Activated CD4-positive, alpha-beta T cell treated with anti-CD3 and anti-CD28 coated beads for 36 hours (primary cell): ENCODE measurements around the gene WDR93. TPM values are rescaled to one million over a fixed set of nuclear protein-coding genes. Genes with fewer than 3 reads are reported as not detected.

Source experiments
- ATAC-seq: fragments of 200-7000 bp; cut with Tn5 transposase; one replicate; pipeline ENCODE4 v1.10.0; 2021; ENCODE audit warnings: mild to moderate bottlenecking, moderate library complexity
- CTCF ChIA-PET: fragments of 350-600 bp; sonication (Branson Sonifier 250); formaldehyde crosslinking; loops from one replicate; lab custom pipeline; 2021; ENCODE audit warnings: antibody characterized with exemption; lab: Charles Lee
- POLR2A ChIA-PET: fragments of 350-600 bp; sonication (Branson Sonifier 250); formaldehyde crosslinking; loops from one replicate; lab custom pipeline; 2021; ENCODE audit warnings: antibody characterized with exemption, inconsistent platforms; lab: Charles Lee
- DNase-seq: peaks from one replicate; pipeline ENCODE4 v3.0.0-alpha.2; 2020
- H3K27ac Mint-ChIP-seq: one replicate; pipeline ENCODE4 v1.8.0; 2021; ENCODE audit warnings: mixed read lengths
- H3K27me3 Mint-ChIP-seq: one replicate; pipeline ENCODE4 v1.8.0; 2021; ENCODE audit warnings: mixed read lengths
- H3K36me3 Mint-ChIP-seq: one replicate; pipeline ENCODE4 v1.8.0; 2021; ENCODE audit warnings: low read depth, mixed read lengths
- H3K4me1 Mint-ChIP-seq: one replicate; pipeline ENCODE4 v1.8.0; 2021; ENCODE audit warnings: mixed read lengths
- H3K4me3 Mint-ChIP-seq: one replicate; pipeline ENCODE4 v1.8.0; 2021; ENCODE audit warnings: mild to moderate bottlenecking, moderate library complexity, mixed read lengths
- H3K9me3 Mint-ChIP-seq: one replicate; pipeline ENCODE4 v1.8.0; 2021; ENCODE audit warnings: low read depth, mixed read lengths
- intact Hi-C, 2 experiments: fragments of 100-400 bp; cut with DNase I in 1 of 2; cut with micrococcal nuclease in 1 of 2; formaldehyde crosslinking; loops; one replicate each; pipeline versions ENCODE4 v1.14.2 to v1.15.1; 2022 to 2024; cut with DNase I, micrococcal nuclease
- total RNA-seq, 2 experiments: library from RNA; stranded (reverse); gene quantifications; one replicate each; pipeline ENCODE4 v1.2.3, GENCODE V29; 2021

WDR93 gene
- total RNA-seq, 2 experiments from 2014 or later: not detected

DNA sequence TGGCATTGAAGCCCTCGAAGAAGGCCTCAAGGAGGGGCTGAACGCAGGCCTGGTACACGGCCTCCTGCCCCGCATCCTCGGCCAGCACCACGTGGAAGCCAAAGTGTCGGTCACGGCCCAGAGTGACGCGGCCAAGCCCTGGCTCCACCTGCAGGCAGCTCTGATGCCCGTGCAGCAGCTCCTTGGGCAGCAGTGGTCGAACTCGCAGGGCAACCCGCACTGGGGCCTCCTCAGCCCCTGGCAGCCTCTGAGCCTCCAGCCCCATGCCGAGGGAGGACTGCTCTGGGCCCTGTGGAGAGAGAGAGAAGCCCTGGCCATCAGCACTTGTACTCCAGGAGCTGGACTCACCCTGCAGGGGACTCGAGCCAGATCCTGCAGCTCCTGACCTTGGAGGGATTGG, 37.9 kb upstream of the WDR93 start:
- intact Hi-C loops: no loop called here
- ChIA-PET CTCF (no interaction called here), POLR2A (no interaction called here)
- Mint-ChIP-seq H3K4me3 (no peak overlapping the region), H3K27ac (no peak overlapping the region), H3K27me3 (peaks cover 20% of the 10 kb centered on the region), H3K4me1 (peaks cover 11% of the 10 kb centered on the region), H3K9me3 (no peaks in the 10 kb centered on the region), H3K36me3 (no peaks in the 10 kb centered on the region)
- DNase-seq (no peak), ATAC-seq (no peak)

DNA sequence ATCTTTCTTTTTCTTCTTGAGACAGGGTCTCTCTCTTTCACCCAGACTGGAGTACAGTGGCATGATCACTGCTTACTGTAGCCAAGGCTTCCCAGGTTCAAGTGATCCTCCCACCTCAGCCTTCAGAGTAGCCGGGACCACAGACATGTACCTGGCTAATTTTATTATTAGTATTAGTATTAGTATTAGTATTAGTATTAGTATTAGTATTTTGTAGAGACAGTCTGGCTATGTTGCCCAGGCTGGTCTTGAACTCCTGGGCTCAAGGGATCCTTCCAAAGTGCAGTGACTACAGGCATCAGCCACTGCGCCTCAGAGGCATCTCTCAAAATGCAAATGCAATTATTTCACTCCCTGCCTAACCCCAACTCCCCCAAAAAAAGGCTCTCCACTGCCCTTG, 37.0 kb upstream of the WDR93 start:
- POLR2A ChIA-PET: no interaction called here

DNA sequence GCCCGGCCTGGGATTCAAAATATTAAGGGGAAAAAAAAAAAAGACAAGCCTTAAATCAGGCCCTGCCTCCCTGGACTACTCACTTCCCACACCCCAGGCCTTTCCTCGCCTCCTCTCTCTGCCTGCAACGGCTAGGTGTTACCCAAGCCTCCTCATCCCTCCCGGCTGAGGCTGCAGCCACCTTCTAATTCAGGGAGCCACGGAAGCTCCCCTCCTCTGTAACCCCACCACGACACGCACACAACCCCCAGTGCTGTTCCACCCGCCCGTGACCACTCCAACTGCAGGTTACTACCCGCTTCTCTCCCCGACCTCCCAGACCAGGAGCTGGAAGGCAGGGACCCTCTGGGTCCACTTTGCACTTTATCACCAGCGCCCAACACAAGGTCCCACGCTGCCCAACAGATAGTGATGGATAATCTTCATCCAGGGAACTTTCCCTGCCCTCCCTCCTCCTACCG, 36.3 kb upstream of the WDR93 start:
- Mint-ChIP-seq H3K4me1 (peaks cover 11% of the 10 kb centered on the region), H3K9me3 (no peaks in the 10 kb centered on the region), H3K36me3 (peaks cover 2% of the 10 kb centered on the region), H3K27me3 (peaks cover 25% of the 10 kb centered on the region), H3K4me3 (peak overlapping the region; percentile 73), H3K27ac (no peak overlapping the region)
- ChIA-PET CTCF (interaction anchor here (0.5 kb wide), 1 partner anchor 567 kb away, joined by 3 read pairs; no protein-coding TSS in a partner anchor), POLR2A (no interaction called here)
- no peak for ATAC-seq
- no peak for DNase-seq
- intact Hi-C loops: no loop called here

More for the DNA sequence above, 37.0 kb upstream of the WDR93 start:
- no peak for DNase-seq
- Mint-ChIP-seq H3K9me3 (no peaks in the 10 kb centered on the region), H3K36me3 (no peaks in the 10 kb centered on the region), H3K4me3 (no peak overlapping the region), H3K27me3 (peaks cover 20% of the 10 kb centered on the region), H3K27ac (no peak overlapping the region), H3K4me1 (peaks cover 11% of the 10 kb centered on the region)
- intact Hi-C loops: no loop called here
- CTCF ChIA-PET: interaction anchor here (0.8 kb wide), 1 partner anchor 29 kb away, joined by 4 read pairs; no protein-coding TSS in a partner anchor
- no peak for ATAC-seq

DNA sequence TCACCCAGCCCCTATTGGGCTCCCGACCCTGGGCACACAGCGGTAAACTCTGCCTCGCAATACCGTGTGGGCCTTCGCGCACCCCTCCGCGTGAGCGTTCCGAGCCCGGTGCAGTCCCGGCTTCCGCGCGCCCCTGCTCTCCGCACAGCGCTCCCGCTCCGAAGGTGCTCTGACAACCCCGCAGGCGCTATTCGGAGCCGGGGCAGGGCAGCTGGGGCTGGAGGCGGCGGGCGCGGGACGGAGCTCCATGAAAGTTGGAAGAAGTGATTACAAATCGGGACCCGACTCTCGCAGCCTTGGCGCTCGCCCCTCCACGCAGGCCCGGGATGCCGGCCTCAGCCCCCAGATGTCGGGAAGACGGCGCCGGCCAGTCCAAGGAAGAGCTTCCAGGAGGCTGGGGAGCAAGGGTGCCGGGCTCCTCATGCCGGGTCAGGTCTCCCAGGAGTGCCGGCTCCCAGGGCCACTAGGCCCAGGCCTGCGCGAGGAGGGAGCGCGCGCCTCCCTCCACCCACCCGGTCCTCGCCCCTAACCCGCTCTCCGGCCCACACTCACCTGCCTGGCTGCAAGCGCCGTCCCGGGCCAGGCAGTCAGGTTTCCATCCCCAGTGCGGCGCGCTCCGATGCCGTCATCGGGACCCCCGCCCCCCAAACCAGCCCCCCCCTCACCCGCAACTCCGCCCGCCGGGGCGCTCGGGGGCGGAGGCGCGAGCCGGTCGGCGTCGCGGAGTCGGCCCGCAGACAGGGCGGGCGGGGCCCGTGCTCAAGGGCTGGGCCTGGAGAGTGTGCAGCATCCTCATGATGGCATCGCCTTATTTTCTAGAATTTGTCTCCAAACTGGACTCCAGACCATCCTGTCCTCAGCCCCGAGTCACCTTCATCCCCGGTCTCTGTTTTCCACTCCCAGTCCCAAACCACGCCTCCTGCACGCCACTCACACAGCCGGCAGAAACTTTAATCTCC, 35.5 kb upstream of the WDR93 start, which contains the start of gene KIF7:
TSS of gene KIF7 (minus strand) at position 621 of the 959 bp plus-strand sequence. CDS start 2,537 bp downstream, outside the sequence.
- ATAC-seq (peak; percentile 75), DNase-seq (peak; percentile 58)
- POLR2A ChIA-PET: no interaction called here
- intact Hi-C loops: no loop called here
- H3K4me3 Mint-ChIP-seq: peak within 1 kb of the TSS; percentile 73
- H3K9me3 Mint-ChIP-seq: no peaks in the 10 kb centered on the region
- H3K36me3 Mint-ChIP-seq: peaks cover 2% of the 10 kb centered on the region
- no peak within 1 kb of the TSS for H3K27ac Mint-ChIP-seq
- H3K4me1 Mint-ChIP-seq: peaks cover 11% of the 10 kb centered on the region
- CTCF ChIA-PET: interaction anchor here (0.5 kb wide), 1 partner anchor 566 kb away, joined by 3 read pairs; no protein-coding TSS in a partner anchor
- peaks cover 29% of the 10 kb centered on the region for H3K27me3 Mint-ChIP-seq

DNA sequence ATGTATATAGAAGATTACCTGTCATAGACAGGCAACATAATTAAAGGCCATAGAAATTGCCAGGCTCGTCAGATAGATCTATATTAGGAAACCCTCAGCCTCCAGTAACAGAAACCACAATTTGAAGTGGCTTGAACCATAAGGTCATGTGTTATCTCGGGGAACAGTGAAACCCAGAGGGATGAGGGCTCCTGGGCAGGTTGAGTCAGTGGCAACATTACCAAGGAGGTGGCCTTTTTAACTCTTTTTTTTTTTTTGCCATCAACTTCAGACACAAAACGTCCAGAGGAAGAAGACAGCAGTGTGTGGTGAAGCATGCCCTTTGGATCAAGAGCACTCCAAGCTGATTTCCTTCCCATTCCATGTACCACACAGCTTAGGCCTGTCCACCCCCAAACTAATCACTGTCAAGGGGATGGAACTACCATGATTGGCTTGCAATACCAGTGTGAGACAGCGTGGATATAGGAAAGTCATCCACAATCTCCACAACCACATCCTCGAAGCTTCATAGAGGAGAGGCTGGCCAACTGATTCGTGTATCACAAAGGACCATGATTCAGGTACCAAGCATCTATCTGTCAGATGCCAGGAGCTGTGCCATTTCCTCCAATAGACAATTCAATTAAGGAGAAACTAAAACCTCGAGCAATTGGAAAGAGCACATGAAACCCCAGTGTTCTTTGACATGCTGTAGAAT, 34.3 kb upstream of the WDR93 start:
- Mint-ChIP-seq H3K27me3 (peaks cover 36% of the 10 kb centered on the region), H3K27ac (no peak overlapping the region), H3K4me3 (peak overlapping the region; percentile 73), H3K36me3 (peaks cover 2% of the 10 kb centered on the region), H3K4me1 (peaks cover 11% of the 10 kb centered on the region), H3K9me3 (no peaks in the 10 kb centered on the region)
- no peak for DNase-seq
- no peak for ATAC-seq
- POLR2A ChIA-PET: no interaction called here
- intact Hi-C loops: no loop called here
- CTCF ChIA-PET: interaction anchor here (0.8 to 2.5 kb wide), 3 partner anchors 9 to 89 kb away, joined by 3 to 7 read pairs (median 3); no protein-coding TSS in a partner anchor

DNA sequence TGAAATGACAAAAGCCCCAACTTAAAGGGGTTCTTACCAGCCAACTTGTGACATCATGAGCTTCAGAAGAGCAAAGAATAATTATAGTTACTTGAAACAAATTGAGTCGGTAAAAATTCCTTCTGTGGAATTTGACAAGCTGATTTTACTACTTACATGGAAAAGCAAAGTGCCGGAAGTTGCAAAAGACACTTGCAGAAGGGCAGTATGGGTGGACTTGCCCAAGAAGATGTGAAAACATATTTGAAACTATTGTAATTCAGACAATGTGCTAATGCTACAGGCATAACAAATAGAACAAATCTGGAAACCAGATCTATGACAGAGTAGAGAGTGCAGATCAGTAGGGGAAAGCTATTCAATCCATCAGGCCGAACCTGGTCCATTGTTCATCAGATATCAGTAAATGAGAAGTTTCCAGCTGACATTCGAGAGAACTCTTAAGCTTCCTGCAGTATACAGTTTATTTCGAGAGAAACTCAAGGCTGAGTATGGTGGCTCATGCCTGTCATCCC, 32.9 kb upstream of the WDR93 start:
- H3K4me1 Mint-ChIP-seq: peaks cover 11% of the 10 kb centered on the region
- H3K27ac Mint-ChIP-seq: no peak overlapping the region
- peaks cover 2% of the 10 kb centered on the region for H3K36me3 Mint-ChIP-seq
- intact Hi-C loops: no loop called here
- H3K9me3 Mint-ChIP-seq: no peaks in the 10 kb centered on the region
- no peak overlapping the region for H3K4me3 Mint-ChIP-seq
- ChIA-PET CTCF (interaction anchor here (1.2 to 2.5 kb wide), 2 partner anchors 15 to 90 kb away, joined by 3 to 7 read pairs; no protein-coding TSS in a partner anchor), POLR2A (interaction anchor here (0.7 kb wide), 1 partner anchor 643 kb away, joined by 12 read pairs; no protein-coding TSS in a partner anchor)
- no peak for DNase-seq
- peaks cover 37% of the 10 kb centered on the region for H3K27me3 Mint-ChIP-seq
- no peak for ATAC-seq

DNA sequence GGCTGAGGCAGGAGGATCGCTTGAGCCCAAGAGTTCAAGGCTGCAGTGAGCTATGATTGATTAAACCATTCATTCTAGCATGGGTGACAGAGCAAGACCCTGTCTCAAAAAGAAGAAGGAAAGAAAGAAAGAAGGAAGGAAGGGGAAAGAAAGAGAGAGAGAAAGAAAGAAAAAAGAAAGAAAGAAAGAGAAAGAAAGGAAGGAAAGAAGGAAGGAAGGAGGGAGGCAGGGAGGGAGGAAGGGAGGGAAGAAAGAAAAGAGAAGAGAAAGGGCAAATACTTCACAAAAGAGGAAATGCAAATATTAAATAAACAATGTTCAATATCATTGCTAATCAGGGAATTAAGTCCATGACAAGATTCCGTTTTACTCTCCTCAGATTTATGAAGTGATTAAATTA, 31.3 kb upstream of the WDR93 start:
- Mint-ChIP-seq H3K27me3 (peaks cover 32% of the 10 kb centered on the region), H3K27ac (no peak overlapping the region), H3K4me3 (no peak overlapping the region), H3K9me3 (no peaks in the 10 kb centered on the region), H3K36me3 (peaks cover 2% of the 10 kb centered on the region), H3K4me1 (peaks cover 10% of the 10 kb centered on the region)
- no peak for DNase-seq
- ChIA-PET POLR2A (no interaction called here), CTCF (no interaction called here)
- intact Hi-C loops: no loop called here
- no peak for ATAC-seq

DNA sequence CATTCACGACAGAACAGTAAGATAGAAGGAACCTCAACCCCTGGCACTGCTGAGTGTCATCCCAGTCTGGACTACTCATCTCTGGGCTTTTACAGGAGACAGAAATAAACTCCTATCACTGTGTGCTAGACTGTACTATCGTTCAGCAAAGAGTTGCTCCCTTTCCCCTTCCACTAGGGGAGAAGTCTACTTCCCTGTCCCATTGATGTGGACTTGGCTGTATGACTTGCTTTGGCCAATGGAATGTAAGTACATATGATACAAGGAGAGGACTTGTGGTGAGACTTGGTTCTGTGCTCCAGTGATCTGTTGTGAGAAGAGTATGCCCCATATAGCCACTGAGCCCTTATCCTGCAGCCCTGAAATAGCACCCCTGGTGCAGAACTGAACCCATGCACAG, 30.1 kb upstream of the WDR93 start:
- POLR2A ChIA-PET: interaction anchor here (0.6 kb wide), 1 partner anchor 155 kb away, joined by 4 read pairs; no protein-coding TSS in a partner anchor
- H3K36me3 Mint-ChIP-seq: peaks cover 2% of the 10 kb centered on the region
- H3K27me3 Mint-ChIP-seq: peaks cover 33% of the 10 kb centered on the region

DNA sequence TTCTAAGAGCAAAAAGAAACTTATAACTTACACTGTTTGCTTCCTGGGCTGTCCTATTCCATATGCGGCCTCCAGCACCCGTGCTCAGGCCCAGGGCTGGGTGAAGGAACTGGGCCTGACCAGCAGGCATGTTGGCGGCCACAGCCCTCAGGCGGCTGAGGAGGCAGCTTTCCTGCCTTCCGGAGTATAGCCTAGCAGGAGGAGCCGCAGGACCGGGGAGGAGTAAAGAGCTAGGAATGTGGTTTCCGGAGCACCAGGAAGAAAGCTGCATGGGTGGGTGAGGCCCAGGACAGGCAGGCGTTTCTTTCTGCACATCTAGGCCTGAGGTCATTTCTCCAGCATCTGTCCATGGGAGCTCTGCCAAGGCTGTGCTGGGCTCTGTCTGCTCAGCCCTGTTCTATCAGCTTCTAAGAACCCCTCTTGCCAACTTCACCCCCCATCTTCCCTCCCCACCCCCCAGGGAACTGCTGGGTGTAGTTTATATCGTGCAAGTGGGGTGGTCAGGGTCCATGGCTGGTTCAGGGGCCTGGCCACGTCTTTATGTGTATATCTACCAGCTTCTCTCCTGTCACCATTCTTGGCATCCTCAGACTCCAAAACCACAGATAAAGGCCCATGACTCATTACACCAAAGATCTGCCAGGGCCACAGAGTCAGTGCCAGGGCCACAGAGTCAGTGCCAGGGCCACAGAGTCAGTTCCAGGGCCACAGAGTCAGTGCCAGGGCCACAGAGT, 27.6 kb upstream of the WDR93 start:
- intact Hi-C loops: no loop called here
- peaks cover 29% of the 10 kb centered on the region for H3K27me3 Mint-ChIP-seq
- CTCF ChIA-PET: interaction anchor here (1.0 to 1.2 kb wide), 3 partner anchors 8 to 171 kb away, joined by 3 to 4 read pairs (median 3); no protein-coding TSS in a partner anchor
- POLR2A ChIA-PET: no interaction called here
- ATAC-seq (no peak), DNase-seq (no peak)
- H3K36me3 Mint-ChIP-seq: peaks cover 2% of the 10 kb centered on the region
- H3K4me3 Mint-ChIP-seq: no peak overlapping the region
- no peak overlapping the region for H3K27ac Mint-ChIP-seq
- H3K9me3 Mint-ChIP-seq: no peaks in the 10 kb centered on the region
- peaks cover 1% of the 10 kb centered on the region for H3K4me1 Mint-ChIP-seq

More for the DNA sequence above, 30.1 kb upstream of the WDR93 start:
- Mint-ChIP-seq H3K4me1 (peaks cover 5% of the 10 kb centered on the region), H3K4me3 (no peak overlapping the region), H3K27ac (no peak overlapping the region), H3K9me3 (no peaks in the 10 kb centered on the region)
- CTCF ChIA-PET: no interaction called here
- ATAC-seq (no peak), DNase-seq (no peak)
- intact Hi-C loops: no loop called here

DNA sequence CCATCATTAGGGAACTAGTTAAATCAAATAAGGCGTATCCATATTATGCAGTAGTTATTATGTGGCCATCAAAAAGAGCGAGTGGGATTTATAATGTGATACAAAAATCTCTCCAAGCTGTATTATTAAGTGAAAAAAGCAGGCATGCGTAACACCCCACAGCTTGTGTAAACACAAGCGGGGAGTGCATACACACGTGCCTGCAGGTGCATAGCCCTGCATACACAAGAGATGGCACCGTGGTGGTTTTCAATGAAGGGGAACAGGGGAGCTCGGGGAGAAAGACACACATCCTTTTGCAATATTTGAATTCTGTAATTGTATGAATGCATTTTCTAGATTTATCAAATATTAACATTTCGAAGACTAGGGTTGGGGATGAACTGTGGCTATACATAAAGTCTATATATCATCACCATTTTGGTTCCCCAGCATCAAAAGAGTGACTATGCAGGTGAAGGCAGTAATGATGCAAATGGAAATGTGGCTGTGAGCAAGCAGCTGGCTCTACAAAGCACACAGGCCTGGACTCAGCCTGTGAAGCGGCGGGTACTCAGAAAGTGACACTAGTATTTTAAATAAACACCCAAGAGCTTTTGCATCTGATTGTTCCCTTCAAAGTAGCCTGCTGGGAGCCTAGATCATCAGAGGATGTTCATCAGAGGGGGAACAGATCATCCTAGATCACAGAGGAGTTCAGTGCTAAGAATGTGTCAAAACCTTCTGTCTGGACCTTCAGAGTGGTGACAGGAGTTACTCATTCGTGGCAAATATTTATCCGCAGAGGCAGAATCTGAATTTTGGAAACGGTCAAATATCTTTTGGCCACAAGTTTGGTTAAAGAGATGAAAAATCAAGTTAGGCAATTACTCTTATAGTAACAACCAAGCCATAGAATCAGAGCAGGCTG, 25.9 kb upstream of the WDR93 start:
- ChIA-PET CTCF (interaction anchor here (0.8 to 1.3 kb wide), 2 partner anchors 8 to 17 kb away, joined by 3 to 4 read pairs; no protein-coding TSS in a partner anchor), POLR2A (no interaction called here)
- peaks cover 1% of the 10 kb centered on the region for H3K4me1 Mint-ChIP-seq
- H3K4me3 Mint-ChIP-seq: peak overlapping the region; percentile 42
- intact Hi-C loops: no loop called here
- H3K27ac Mint-ChIP-seq: no peak overlapping the region
- H3K36me3 Mint-ChIP-seq: no peaks in the 10 kb centered on the region
- H3K27me3 Mint-ChIP-seq: peaks cover 21% of the 10 kb centered on the region
- DNase-seq: no peak
- no peak for ATAC-seq
- no peaks in the 10 kb centered on the region for H3K9me3 Mint-ChIP-seq
